ENCODE data around the gene CTAGE8. TPM values are rescaled to one million over a fixed set of nuclear protein-coding genes. Genes with fewer than 3 reads are reported as not detected.
"Not testable (repeated sequence)": the region's sequence is repeated elsewhere in the genome, so short reads cannot be mapped to it uniquely, and the experiment has no call there.

CTAGE8 gene
- total RNA-seq, 1 donor from 2014 or later: 0.08 TPM

DNA sequence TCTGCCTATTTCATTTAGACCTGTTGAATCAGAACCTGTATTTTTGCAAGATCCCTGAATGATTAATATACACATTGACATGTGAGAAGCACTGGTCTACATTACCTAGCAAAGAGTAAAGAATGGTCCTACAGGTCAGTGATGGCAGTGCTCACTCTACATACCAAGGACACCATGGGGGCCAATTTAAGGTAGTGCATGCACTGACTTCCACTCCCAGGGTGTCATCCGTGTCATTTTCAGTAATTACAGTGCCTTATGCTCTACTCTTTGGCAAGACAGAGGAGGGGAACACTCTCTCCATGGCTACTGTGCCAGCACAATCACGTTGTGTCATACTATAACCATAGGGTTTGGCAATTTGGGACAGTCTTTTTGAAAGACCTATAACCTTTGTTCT is 23.7 kb downstream of the CTAGE8 start:
- H3K4me1 ChIP-seq; H3K36me3 ChIP-seq; H3K27ac ChIP-seq (replicated peaks); DNase-seq; H3K9me3 ChIP-seq (replicated peaks); intact Hi-C loops (cut with micrococcal nuclease); H3K27me3 ChIP-seq (ENCODE audit: low read depth); H3K4me3 ChIP-seq: not testable (repeated sequence)

GRCh38 chr7:144239365-144239764 is 29.7 kb downstream of the CTAGE8 start, which contains the start of gene OR2A42:
Gene OR2A42 (minus strand): TSS chr7:144239605. CDS start chr7:144232843, 6,762 bp downstream.
- H3K36me3 ChIP-seq; intact Hi-C loops (cut with micrococcal nuclease); H3K9me3 ChIP-seq (replicated peaks); H3K27me3 ChIP-seq (ENCODE audit: low read depth); H3K4me3 ChIP-seq; H3K4me1 ChIP-seq; H3K27ac ChIP-seq (replicated peaks); DNase-seq: not testable (repeated sequence)

GRCh38 chr7:144238530-144239082 is 30.5 kb downstream of the CTAGE8 start:
- intact Hi-C loops (cut with micrococcal nuclease); H3K9me3 ChIP-seq (replicated peaks); H3K4me1 ChIP-seq; DNase-seq; H3K27ac ChIP-seq (replicated peaks); H3K27me3 ChIP-seq (ENCODE audit: low read depth); H3K36me3 ChIP-seq; H3K4me3 ChIP-seq: not testable (repeated sequence)

DNA sequence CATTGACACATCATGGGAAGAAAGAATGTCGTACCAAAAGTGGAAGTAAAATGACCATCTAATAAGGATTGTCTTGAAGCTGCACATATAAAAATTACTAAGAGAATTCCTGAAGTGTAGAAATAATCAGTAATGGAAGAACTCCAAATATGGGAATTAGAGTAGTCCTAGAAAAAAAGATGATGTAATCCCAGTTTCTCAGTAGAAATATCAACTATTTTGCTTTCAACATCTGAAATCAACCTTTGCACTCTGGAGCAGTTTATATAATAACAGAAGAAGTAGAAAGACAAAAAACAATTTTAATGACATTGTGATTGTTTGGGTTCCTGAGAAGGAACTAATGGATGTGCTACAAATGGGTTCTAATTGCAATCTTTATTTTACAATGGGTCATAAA is 36.0 kb downstream of the CTAGE8 start:
- intact Hi-C loops (cut with micrococcal nuclease); H3K4me1 ChIP-seq; H3K27ac ChIP-seq (replicated peaks); DNase-seq; H3K4me3 ChIP-seq; H3K9me3 ChIP-seq (replicated peaks); H3K27me3 ChIP-seq (ENCODE audit: low read depth); H3K36me3 ChIP-seq: not testable (repeated sequence)

GRCh38 chr7:144231027-144231426 is 38.1 kb downstream of the CTAGE8 start:
- H3K27me3 ChIP-seq (ENCODE audit: low read depth); H3K36me3 ChIP-seq; H3K27ac ChIP-seq (replicated peaks); intact Hi-C loops (cut with micrococcal nuclease); H3K4me3 ChIP-seq; H3K9me3 ChIP-seq (replicated peaks); H3K4me1 ChIP-seq; DNase-seq: not testable (repeated sequence)

GRCh38 chr7:144228810-144229209 is 40.3 kb downstream of the CTAGE8 start:
- intact Hi-C loops (cut with micrococcal nuclease); H3K4me1 ChIP-seq; DNase-seq; H3K36me3 ChIP-seq; H3K4me3 ChIP-seq; H3K27ac ChIP-seq (replicated peaks); H3K9me3 ChIP-seq (replicated peaks); H3K27me3 ChIP-seq (ENCODE audit: low read depth): not testable (repeated sequence)

- H3K36me3 ChIP-seq; H3K4me3 ChIP-seq; intact Hi-C loops (cut with micrococcal nuclease); H3K27me3 ChIP-seq (ENCODE audit: low read depth); H3K9me3 ChIP-seq (replicated peaks); DNase-seq; H3K27ac ChIP-seq (replicated peaks); H3K4me1 ChIP-seq: not testable (repeated sequence)
Measured at GRCh38 chr7:144226866-144227265, 42.2 kb downstream of the CTAGE8 start.

- H3K4me1 ChIP-seq; H3K4me3 ChIP-seq; H3K27ac ChIP-seq (replicated peaks); H3K27me3 ChIP-seq (ENCODE audit: low read depth); intact Hi-C loops (cut with micrococcal nuclease); H3K36me3 ChIP-seq; H3K9me3 ChIP-seq (replicated peaks); DNase-seq: not testable (repeated sequence)
Measured at GRCh38 chr7:144223675-144224074, 45.4 kb downstream of the CTAGE8 start.

- H3K27ac ChIP-seq (replicated peaks); H3K36me3 ChIP-seq; intact Hi-C loops (cut with micrococcal nuclease); H3K4me1 ChIP-seq; H3K9me3 ChIP-seq (replicated peaks); DNase-seq; H3K27me3 ChIP-seq (ENCODE audit: low read depth); H3K4me3 ChIP-seq: not testable (repeated sequence)
Measured at GRCh38 chr7:144220531-144220930, 48.6 kb downstream of the CTAGE8 start.

DNA sequence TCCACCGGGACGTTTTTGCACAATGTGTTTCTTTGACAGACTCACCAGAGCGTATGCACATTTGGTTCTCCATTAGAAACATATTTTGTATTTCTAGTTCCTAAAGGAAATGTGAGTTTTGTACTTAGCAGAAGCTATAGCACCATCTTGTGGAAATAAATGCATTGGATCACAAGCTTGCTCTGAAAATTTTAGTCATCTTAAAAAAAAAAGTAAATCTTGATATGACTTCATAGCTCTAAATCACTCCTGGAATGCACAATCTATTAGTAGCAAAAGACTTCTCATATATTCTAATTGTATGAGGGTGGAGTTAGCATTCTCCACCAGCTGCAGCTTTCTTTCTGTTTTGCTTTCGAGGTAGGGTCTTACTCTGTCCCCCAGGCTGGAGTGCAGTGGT is 49.9 kb downstream of the CTAGE8 start:
- H3K4me3 ChIP-seq; DNase-seq; H3K4me1 ChIP-seq; H3K9me3 ChIP-seq (replicated peaks); H3K27ac ChIP-seq (replicated peaks); H3K27me3 ChIP-seq (ENCODE audit: low read depth); H3K36me3 ChIP-seq; intact Hi-C loops (cut with micrococcal nuclease): not testable (repeated sequence)

- H3K36me3 ChIP-seq; intact Hi-C loops (cut with micrococcal nuclease); H3K27ac ChIP-seq (replicated peaks); H3K9me3 ChIP-seq (replicated peaks); H3K27me3 ChIP-seq (ENCODE audit: low read depth); H3K4me3 ChIP-seq; H3K4me1 ChIP-seq; DNase-seq: not testable (repeated sequence)
Measured at GRCh38 chr7:144218581-144218980, 50.5 kb downstream of the CTAGE8 start.

DNA sequence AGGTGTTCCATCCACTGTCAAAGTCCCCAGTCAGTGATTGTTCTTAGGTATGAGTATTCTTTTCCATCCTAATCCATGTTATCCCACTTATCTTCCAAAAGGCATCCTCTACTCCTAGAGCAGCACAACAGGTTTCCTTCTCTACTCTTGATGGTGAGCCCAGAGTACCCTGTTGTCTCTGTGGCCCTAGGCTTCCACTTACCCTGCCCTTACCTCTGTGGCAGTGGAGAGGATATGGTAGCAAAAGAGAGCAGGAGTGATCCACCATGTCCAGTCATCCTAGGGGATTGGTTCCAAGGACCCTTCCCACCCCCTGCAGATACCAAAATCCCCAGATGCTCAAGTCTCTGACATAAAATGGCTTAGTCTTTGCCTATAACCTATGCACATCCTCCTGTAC is 51.9 kb downstream of the CTAGE8 start:
- H3K27me3 ChIP-seq (ENCODE audit: low read depth); H3K4me1 ChIP-seq; H3K4me3 ChIP-seq; intact Hi-C loops (cut with micrococcal nuclease); H3K36me3 ChIP-seq; DNase-seq; H3K27ac ChIP-seq (replicated peaks); H3K9me3 ChIP-seq (replicated peaks): not testable (repeated sequence)
